Karpas-422 (cell line): ENCODE results near the gene EGFLAM. TPM values are rescaled to one million over a fixed set of nuclear protein-coding genes. Genes with fewer than 3 reads are reported as not detected.
"Not testable (repeated sequence)": the region's sequence is repeated elsewhere in the genome, so short reads cannot be mapped to it uniquely, and the experiment has no call there.

Source experiments
- DNase-seq: peaks from one replicate; pipeline ENCODE4 v3.0.0-alpha.2; 2015
- H2AFZ ChIP-seq: fragments of 200-600 bp; sonication (generic); 2 replicates; pipeline ENCODE4 v1.6.1; 2014; ENCODE audit warnings: antibody characterized with exemption, low read length, mixed read lengths
- H3K27ac ChIP-seq: fragments of 200-600 bp; sonication (generic); 2 replicates; pipeline ENCODE4 v1.5.1; 2014; ENCODE audit warnings: mild to moderate bottlenecking, low read length, moderate library complexity
- H3K27me3 ChIP-seq: fragments of 200-600 bp; sonication (generic); 2 replicates; pipeline ENCODE4 v1.6.1; 2014; ENCODE audit warnings: low read length, mixed read lengths
- H3K36me3 ChIP-seq: fragments of 200-600 bp; sonication (generic); 2 replicates; pipeline ENCODE4 v1.6.1; 2014; ENCODE audit warnings: low read length, mixed read lengths; ENCODE audit not compliant: insufficient read depth
- H3K4me1 ChIP-seq: fragments of 200-600 bp; sonication (generic); 2 replicates; pipeline ENCODE4 v1.6.1; 2014; ENCODE audit warnings: mild to moderate bottlenecking, low read length, mixed read lengths
- H3K4me2 ChIP-seq: fragments of 200-600 bp; sonication (generic); 2 replicates; pipeline ENCODE4 v1.6.1; 2014; ENCODE audit warnings: low read length, low read depth, mild to moderate bottlenecking; ENCODE audit not compliant: poor library complexity, severe bottlenecking
- H3K4me3 ChIP-seq: fragments of 200-600 bp; sonication (generic); 2 replicates; pipeline ENCODE4 v1.5.1; 2014; ENCODE audit warnings: mild to moderate bottlenecking, antibody characterized with exemption, low read length, mixed read lengths
- H3K79me2 ChIP-seq: fragments of 200-600 bp; sonication (generic); 2 replicates; pipeline ENCODE4 v1.6.1; 2014; ENCODE audit warnings: mild to moderate bottlenecking, low read length, mixed read lengths
- H3K9ac ChIP-seq: fragments of 200-600 bp; sonication (generic); 2 replicates; pipeline ENCODE4 v1.6.0; 2014; ENCODE audit warnings: low read length
- H3K9me2 ChIP-seq: fragments of 200-600 bp; sonication (generic), shearing (Covaris generic); replicated peaks from 2 replicates; pipeline ENCODE4 v1.6.0; 2014; ENCODE audit warnings: mild to moderate bottlenecking, low read length, moderate library complexity; ENCODE audit not compliant: insufficient read depth
- H3K9me3 ChIP-seq: fragments of 300-700, 200-600 bp; sonication (generic); 2 replicates; pipeline ENCODE4 v1.6.1; 2014; ENCODE audit warnings: low read length, mixed read lengths
- H4K20me1 ChIP-seq: fragments of 200-600 bp; sonication (generic); 2 replicates; pipeline ENCODE4 v1.6.1; 2014; ENCODE audit warnings: mild to moderate bottlenecking, antibody characterized with exemption, low read length, low read depth; ENCODE audit not compliant: insufficient read depth
- total RNA-seq: library from RNA; depleted of rRNA; stranded (reverse); fragments of >200 nt; shearing (Covaris generic); gene quantifications from 2 replicates; pipeline ENCODE4 v1.2.3, GENCODE V29; 2014; ENCODE audit warnings: low replicate concordance

EGFLAM gene
- total RNA-seq, 1 experiment from 2014 or later: not detected

GRCh38 chr5:38319491-38319890 lies 61.1 kb downstream of the EGFLAM start:
- H3K79me2 ChIP-seq: no peaks in the 10 kb centered on the region
- no peaks in the 10 kb centered on the region for H4K20me1 ChIP-seq
- no peak overlapping the region for H3K4me2 ChIP-seq
- no peaks in the 10 kb centered on the region for H3K36me3 ChIP-seq
- H3K27me3 ChIP-seq: no peaks in the 10 kb centered on the region
- H3K9me3 ChIP-seq: no peaks in the 10 kb centered on the region
- H3K27ac ChIP-seq: no peak overlapping the region
- no peak overlapping the region for H3K9ac ChIP-seq
- DNase-seq: no peak
- H3K4me3 ChIP-seq: no peak overlapping the region
- H3K4me1 ChIP-seq: no peaks in the 10 kb centered on the region
- no peaks in the 10 kb centered on the region for H3K9me2 ChIP-seq
- no peak overlapping the region for H2AFZ ChIP-seq

DNA sequence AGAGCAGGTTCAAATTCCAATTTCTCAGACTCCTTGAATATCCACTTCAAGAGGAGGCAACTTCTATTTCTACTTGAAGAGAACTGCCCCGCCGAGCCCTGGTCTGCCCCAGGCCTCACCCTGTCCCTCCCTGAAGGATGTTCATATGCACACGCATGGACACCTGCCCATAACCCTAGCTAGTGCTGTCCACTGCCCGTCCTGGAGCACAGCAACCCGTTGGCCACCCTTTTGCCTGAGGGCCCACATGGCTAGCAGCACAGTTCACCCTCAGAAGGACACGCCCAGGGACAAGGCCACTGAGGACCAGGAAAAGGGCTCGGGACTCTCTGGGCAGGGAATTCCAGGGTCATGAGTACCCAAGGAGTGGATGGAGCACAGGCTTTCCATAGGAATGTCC lies 63.6 kb downstream of the EGFLAM start:
- Histone ChIP-seq H3K4me3 (no peak overlapping the region), H2AFZ (no peak overlapping the region), H3K9ac (no peak overlapping the region), H3K9me2 (no peaks in the 10 kb centered on the region), H3K36me3 (no peaks in the 10 kb centered on the region), H3K79me2 (no peaks in the 10 kb centered on the region), H3K4me2 (no peak overlapping the region), H3K27ac (no peak overlapping the region), H4K20me1 (no peaks in the 10 kb centered on the region), H3K9me3 (no peaks in the 10 kb centered on the region), H3K4me1 (no peaks in the 10 kb centered on the region), H3K27me3 (no peaks in the 10 kb centered on the region)
- no peak for DNase-seq

- no peak overlapping the region for H3K4me2 ChIP-seq
- no peaks in the 10 kb centered on the region for H3K36me3 ChIP-seq
- no peak for DNase-seq
These were observed 65.4 kb downstream of the EGFLAM start for GRCh38 chr5:38323645-38324295.

DNA sequence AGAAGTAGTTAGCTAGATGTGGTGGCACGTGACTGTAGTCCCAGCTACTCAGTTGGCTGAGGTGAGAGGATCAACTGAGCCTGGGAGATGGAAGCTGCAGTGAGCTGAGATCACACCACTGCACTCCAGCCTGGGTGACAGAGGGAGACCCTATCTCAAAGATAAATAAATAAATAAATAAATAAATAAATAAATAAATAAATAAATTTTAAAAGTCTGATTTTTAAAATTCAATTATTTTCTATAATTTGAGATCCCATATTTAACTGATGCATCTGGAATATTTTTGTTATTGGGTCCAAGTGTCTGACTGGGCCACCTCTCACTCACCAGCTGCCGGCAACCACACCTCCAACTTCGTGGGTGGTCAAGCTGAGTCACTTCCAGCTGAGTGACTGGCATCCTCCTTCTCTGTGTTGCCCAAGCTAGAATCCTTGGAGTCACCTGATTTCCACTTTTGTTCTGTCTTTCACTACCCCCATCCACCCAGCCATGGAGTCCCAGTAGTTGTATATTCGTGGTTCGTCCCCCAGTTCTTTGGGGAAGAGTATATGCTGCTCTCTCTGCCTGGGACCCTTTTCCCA lies 70.9 kb downstream of the EGFLAM start:
- no peaks in the 10 kb centered on the region for H4K20me1 ChIP-seq
- H3K9ac ChIP-seq: no peak overlapping the region
- H3K4me2 ChIP-seq: no peak overlapping the region
- no peak overlapping the region for H3K4me3 ChIP-seq
- H3K36me3 ChIP-seq: no peaks in the 10 kb centered on the region
- H3K9me2 ChIP-seq: no peaks in the 10 kb centered on the region
- H3K27ac ChIP-seq: no peak overlapping the region
- no peaks in the 10 kb centered on the region for H3K9me3 ChIP-seq
- H2AFZ ChIP-seq: no peak overlapping the region
- no peaks in the 10 kb centered on the region for H3K79me2 ChIP-seq
- no peaks in the 10 kb centered on the region for H3K4me1 ChIP-seq
- no peaks in the 10 kb centered on the region for H3K27me3 ChIP-seq
- DNase-seq: no peak

More at GRCh38 chr5:38323645-38324295, 65.4 kb downstream of the EGFLAM start:
- no peaks in the 10 kb centered on the region for H3K27me3 ChIP-seq
- H3K9me2 ChIP-seq: no peaks in the 10 kb centered on the region
- no peaks in the 10 kb centered on the region for H3K4me1 ChIP-seq
- no peak overlapping the region for H3K27ac ChIP-seq
- no peaks in the 10 kb centered on the region for H3K79me2 ChIP-seq
- no peak overlapping the region for H2AFZ ChIP-seq
- no peak overlapping the region for H3K4me3 ChIP-seq
- H4K20me1 ChIP-seq: no peaks in the 10 kb centered on the region
- no peak overlapping the region for H3K9ac ChIP-seq
- H3K9me3 ChIP-seq: no peaks in the 10 kb centered on the region

DNA sequence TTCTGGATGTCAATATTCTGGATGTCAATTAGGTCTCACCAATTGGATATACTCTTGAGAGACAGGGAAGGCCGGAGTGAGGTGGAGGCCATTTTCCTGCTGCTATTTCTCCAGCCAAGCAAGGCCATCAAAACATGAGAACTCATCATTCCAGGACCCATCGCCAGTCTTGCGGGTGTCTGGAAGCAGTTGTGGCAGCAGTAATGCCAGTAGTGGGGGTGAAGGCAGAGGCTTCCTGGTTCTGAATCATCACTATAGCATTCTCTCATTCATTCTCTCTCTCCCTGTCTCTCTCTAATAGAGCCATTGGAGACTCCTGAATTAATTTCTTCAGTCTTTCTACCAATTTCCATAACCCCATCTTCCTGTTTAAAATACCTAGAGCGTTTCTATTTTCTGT lies 71.8 kb downstream of the EGFLAM start:
- no peaks in the 10 kb centered on the region for H3K9me2 ChIP-seq
- no peaks in the 10 kb centered on the region for H3K4me1 ChIP-seq
- no peak for DNase-seq
- no peaks in the 10 kb centered on the region for H3K27me3 ChIP-seq
- H3K4me3 ChIP-seq: no peak overlapping the region
- H3K9me3 ChIP-seq: no peaks in the 10 kb centered on the region
- no peaks in the 10 kb centered on the region for H4K20me1 ChIP-seq
- H3K79me2 ChIP-seq: no peaks in the 10 kb centered on the region
- H3K27ac ChIP-seq: no peak overlapping the region
- H3K36me3 ChIP-seq: no peaks in the 10 kb centered on the region
- no peak overlapping the region for H3K9ac ChIP-seq
- H2AFZ ChIP-seq: no peak overlapping the region
- H3K4me2 ChIP-seq: no peak overlapping the region

DNA sequence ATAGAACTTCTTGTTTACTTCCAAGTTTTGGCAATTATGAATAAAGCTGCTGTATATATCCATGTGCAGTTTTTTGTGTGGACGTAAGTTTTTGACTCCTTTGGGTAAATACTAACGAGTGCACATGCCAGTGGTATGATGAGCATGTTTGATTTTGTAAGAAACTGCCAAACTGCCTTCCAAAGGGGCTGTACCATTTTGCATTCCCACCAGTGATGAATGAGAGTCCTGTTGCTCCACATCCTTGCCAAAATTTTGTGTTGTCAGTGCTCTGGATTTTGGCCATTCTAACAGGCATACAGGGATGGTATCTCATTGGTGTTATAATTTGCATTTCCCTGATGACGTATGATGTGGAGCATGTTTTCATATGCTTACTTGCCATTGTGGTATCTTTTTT lies 73.5 kb downstream of the EGFLAM start:
- Histone ChIP-seq H2AFZ (no peak overlapping the region), H3K4me1 (no peaks in the 10 kb centered on the region), H3K9me2 (no peaks in the 10 kb centered on the region), H3K4me3 (no peak overlapping the region), H4K20me1 (no peaks in the 10 kb centered on the region), H3K4me2 (no peak overlapping the region), H3K79me2 (no peaks in the 10 kb centered on the region), H3K27ac (no peak overlapping the region), H3K36me3 (no peaks in the 10 kb centered on the region), H3K27me3 (no peaks in the 10 kb centered on the region), H3K9me3 (no peaks in the 10 kb centered on the region), H3K9ac (no peak overlapping the region)
- no peak for DNase-seq

GRCh38 chr5:38333181-38333580 lies 74.8 kb downstream of the EGFLAM start:
- H3K4me1 ChIP-seq, H3K27ac ChIP-seq, H4K20me1 ChIP-seq, H3K9ac ChIP-seq, H3K4me3 ChIP-seq, H2AFZ ChIP-seq, H3K9me3 ChIP-seq, H3K27me3 ChIP-seq, H3K4me2 ChIP-seq, DNase-seq, H3K79me2 ChIP-seq, H3K9me2 ChIP-seq, H3K36me3 ChIP-seq: not testable (repeated sequence)

- H3K4me1 ChIP-seq: no peaks in the 10 kb centered on the region
- no peaks in the 10 kb centered on the region for H3K36me3 ChIP-seq
- H4K20me1 ChIP-seq: no peaks in the 10 kb centered on the region
- H2AFZ ChIP-seq: no peak overlapping the region
- no peaks in the 10 kb centered on the region for H3K9me2 ChIP-seq
- no peaks in the 10 kb centered on the region for H3K9me3 ChIP-seq
- H3K27me3 ChIP-seq: no peaks in the 10 kb centered on the region
- no peak overlapping the region for H3K27ac ChIP-seq
- H3K79me2 ChIP-seq: no peaks in the 10 kb centered on the region
- H3K4me2 ChIP-seq: no peak overlapping the region
- no peak overlapping the region for H3K9ac ChIP-seq
- no peak overlapping the region for H3K4me3 ChIP-seq
- DNase-seq: no peak
These were observed 80.1 kb downstream of the EGFLAM start for GRCh38 chr5:38338455-38338854.
